CD4-positive, alpha-beta T cell treated with Interleukin-1 beta for 1 hour (primary cell): ENCODE measurements around the gene SLC13A4.
"Not testable (repeated sequence)": the region's sequence is repeated elsewhere in the genome, so short reads cannot be mapped to it uniquely, and the experiment has no call there.

ENCODE experiments used
- DNase-seq, 2 donors: peaks; one replicate each; pipeline ENCODE4 v3.0.0-alpha.2; 2020 to 2022

Gene SLC13A4

DNA sequence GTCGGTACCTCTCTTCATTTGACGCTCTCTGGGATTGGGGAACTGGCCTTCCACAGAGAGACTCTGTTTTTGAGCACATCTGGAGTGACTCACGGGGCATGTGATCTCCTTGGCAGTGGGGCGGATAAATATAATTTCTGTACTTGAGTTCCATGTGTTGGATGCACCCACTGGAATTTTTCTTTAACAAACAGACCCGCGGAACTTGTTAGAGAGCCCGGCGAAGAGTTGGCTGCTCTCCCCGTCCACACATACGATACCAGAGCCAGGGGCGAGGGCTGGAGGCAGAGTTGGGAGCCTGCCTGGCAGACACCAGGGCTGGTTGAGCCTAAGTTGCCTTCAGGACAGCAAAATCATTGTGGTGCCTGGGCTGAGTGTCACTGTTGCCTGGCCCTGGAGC, 20.8 kb upstream of the SLC13A4 start, which contains the start of gene FAM180A:
FAM180A (minus strand) TSS at position 44 of the 400 bp plus-strand sequence. CDS start 233 bp downstream, outside the sequence.
- no peak for DNase-seq

DNA sequence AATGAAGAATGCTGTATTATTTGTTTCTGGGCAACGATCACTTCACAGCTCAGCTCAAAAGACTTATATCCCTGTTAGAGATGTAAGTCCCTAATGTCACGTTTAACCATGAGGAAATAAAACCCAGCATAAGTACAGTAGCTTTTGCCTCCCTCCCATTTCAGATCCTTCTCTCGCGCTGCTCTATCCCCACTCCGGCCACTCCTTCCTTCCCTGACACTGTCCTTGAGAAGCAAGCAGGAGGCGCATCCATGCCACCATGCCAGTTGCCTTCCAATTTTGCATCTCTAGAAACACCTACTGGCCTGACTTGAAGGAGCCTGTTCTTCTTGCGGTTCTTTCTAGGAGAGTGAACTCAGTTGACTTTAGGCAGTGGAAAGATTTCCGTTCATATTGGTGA, 19.4 kb upstream of the SLC13A4 start:
- DNase-seq = no peak

- DNase-seq = no peak
Measured at GRCh38 chr7:135745703-135746312, 17.8 kb upstream of the SLC13A4 start.

GRCh38 chr7:135744938-135745702, 17.1 kb upstream of the SLC13A4 start:
- DNase-seq = no peak

DNA sequence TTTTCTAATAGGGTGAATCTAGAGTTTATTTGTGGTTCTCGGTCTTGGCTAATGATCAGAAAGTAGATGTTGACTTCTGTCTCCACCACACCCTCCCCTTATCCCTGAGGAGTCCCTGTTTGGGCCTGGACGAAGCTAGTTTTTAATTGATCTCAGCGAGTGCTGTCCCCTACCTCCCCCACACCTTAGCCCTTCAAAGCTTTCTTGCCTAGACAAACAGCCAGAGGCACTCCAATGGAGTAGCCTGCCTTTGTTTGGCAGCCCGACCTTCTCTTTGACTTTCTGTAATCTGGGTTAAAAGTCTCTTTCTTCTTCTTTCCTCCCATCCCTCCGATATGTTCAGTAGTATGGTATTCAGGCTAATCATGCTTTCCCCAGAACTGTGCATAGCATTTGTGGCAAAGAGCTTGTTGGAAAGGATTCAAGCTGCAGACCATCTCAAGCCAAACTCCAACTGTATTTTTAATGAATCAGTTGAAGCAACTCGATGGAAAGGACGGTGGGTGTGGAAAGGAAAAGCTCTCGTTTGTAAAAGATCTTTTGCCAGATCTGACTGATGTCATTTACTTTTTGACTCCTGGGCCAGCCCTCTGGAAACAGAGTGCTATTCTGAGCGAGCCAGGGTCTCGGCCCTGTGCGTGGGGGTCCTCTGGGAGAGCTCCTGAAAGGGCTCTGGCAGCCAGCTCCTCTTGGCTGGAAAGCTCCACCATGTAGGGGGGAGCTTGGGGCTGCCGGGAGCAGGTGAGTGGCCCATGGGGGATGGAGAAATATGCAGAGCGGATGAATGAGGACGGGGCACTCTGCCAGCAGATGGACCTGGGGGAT, 16.1 kb upstream of the SLC13A4 start:
- no peak for DNase-seq

DNA sequence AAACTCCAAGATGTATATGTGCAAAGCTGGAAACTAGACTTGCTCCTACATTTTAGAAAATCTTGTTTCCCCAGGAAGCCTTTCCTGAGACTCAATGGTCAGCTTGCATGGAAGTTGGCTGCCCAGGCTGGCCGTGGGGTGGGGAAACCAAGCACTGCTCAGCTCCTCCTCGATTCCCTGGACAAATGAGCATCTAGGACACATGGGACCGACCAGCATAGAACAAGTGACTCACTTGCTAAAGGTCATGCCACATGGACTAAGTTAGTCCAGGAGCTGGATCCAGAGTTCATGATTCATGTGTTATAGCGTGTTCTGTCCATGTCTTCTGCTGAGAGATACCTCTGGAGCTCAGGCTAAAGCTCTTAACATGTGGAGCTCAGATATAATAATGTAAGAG, 14.4 kb upstream of the SLC13A4 start:
- no peak for DNase-seq

DNA sequence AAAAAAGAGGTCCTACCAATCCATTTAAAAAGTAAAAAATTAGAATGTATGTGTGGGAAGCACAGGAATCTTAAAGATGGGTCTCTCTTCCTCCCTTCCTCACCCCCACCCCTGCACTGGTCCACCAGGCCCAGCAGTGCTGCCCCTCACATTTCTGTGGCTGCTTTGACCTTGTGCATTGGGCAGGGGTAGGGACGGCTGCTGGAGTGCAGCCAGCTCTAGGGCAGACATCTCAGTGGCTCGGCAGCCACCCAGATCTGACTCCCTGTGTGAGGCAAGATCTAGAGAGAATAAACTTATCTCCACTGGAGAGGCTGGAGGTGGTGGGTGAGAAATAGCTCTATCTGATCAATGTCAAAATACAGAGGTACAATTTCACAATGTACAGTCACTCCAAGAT, 13.9 kb upstream of the SLC13A4 start:
- DNase-seq = no peak

GRCh38 chr7:135740889-135741288, 12.9 kb upstream of the SLC13A4 start:
- DNase-seq = no peak

- DNase-seq = not testable (repeated sequence)
Measured at GRCh38 chr7:135737306-135737647, 9.3 kb upstream of the SLC13A4 start.

DNA sequence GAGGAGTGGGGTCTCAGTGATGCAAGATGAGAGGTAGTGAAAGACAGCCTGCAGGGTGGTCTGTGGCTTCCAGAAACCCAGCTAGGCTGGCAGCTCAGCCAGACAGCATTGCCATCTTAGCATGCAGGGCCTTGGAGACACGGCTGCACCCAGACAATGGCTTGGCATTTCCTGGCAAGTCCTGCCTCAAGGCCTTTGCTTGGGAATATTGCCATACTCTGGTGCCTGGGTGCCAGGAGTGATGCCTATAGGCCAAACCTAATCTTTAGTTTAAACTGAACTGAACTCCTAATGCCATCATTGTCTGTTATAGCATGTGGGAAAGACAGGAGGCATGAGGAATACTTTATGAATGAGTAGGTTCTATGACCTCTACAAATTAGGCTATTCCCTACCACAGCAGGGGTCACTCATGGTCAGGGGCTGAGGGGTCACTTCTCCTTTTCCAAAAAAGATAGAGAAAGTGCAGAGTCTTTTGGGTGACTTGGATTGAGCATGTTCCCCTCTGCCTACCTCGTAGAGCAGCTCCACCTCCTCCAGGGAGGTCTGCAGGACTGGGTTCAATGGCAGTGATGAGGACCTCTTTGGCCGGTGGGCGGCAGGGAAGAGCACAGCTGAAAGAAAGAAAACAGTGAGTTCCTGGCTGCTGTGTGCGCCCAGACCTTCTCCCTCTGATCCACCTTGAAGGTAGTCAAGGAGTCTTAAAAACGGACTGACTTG, 8.8 kb upstream of the SLC13A4 start:
- no peak for DNase-seq

DNA sequence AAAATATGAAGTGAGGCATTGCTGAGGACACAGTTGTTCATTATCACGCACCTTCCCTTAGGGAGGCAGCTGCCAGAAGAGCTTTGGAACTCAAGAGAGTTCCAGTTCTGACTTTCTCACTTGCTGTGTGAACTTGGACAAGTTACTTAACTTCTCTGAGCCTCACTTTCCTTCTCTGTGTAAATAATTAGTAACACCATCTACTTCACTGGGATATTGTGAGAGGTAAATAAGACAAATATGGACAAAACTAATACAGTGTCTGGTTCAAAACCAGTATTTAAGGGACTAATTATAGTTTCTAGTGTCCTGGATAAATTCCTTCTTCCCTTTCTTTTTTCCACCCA, 6.3 kb upstream of the SLC13A4 start:
- DNase-seq = no peak

GRCh38 chr7:135733603-135734342, 5.8 kb upstream of the SLC13A4 start:
- DNase-seq = no peak

DNA sequence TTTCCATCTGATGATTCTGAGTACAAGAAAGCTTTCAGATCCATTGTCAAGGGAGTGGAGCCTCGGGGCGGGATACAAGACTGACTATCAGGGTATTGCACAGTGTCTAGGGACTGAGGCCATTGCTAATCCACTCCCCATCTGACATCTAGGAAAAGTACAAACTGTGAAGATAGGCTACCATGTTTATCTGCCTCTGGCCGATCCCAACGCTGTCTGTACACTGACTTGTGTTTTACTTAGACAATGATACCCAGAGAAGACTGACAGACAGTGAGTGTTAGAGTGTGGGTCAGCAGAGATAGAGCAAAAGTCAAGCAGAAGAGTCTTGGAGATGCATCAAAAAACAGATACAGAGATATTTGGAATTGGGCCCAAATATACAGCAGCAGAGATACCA, 3.1 kb upstream of the SLC13A4 start:
- DNase-seq = no peak

DNA sequence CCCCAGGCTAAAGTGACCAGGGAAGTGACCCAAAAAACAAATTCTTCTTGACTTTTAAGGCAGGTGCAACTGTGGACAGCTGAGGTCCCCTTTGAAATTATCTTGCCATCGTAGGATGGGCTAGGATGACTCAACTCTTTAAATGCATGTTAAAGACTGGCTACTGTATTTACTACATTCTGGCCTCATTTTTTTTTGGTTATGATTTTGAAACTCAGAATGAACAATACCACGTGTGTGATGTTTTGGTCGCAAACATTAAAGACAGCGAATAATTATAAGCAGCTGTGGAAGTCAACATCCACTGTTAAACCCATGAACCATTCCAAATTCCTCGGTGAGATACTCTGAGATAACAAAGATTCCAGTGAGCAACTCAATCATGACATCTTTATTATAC, 1.2 kb upstream of the SLC13A4 start:
- DNase-seq = no peak

- DNase-seq = no peak
Measured at GRCh38 chr7:135726911-135727673, 894 bp downstream of the SLC13A4 start.

GRCh38 chr7:135726276-135726788, 1.7 kb downstream of the SLC13A4 start:
- DNase-seq = no peak

DNA sequence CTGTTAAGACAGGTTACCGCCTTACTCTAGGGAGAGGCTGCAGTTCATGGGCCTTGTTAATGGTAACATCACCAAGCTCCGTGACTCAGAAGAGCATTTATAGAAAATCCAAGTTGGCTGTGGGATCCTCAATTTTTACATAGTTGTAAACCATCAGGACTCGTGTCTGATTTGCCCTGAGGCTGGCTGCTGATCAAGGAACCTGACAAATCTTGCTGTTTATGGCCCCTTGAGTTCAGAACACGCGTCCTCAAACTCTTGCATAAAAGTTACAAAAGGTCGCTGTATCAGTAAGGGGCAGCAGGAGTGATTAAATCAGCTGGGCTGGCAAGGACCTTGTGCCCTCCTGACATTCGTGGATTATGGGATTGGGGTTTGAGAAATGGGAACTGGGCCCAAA, 4.6 kb downstream of the SLC13A4 start:
- no peak for DNase-seq

DNA sequence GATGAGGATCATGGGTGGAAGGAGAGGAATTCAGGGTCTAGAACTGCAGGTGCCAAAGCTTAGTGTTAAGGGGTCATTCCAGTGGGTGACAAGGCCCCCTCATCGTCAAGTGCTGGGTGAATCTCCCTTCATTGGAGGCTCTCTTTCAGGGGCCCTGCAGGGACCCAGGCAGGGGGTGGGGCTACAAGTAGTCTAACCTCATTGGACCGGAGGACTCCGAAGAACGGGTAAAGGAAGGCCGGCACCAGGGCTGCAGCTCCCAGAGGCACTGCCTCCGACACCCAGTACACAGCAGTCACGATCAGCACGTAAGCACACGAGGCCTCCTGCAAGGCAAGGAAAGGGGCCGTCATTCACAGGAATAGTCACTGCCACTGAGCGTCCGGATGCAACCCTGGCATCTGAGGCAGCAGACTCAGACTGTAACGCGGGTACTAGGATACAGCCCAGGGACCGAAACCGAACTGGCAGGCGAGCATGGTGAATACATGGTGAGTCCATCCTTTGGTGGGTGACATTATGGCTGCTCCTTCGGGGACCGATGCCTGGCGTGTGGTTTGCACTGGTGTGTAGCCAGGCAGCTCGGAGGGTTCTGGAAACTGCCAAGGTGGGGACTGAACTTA, 6.7 kb downstream of the SLC13A4 start:
- DNase-seq = no peak

DNA sequence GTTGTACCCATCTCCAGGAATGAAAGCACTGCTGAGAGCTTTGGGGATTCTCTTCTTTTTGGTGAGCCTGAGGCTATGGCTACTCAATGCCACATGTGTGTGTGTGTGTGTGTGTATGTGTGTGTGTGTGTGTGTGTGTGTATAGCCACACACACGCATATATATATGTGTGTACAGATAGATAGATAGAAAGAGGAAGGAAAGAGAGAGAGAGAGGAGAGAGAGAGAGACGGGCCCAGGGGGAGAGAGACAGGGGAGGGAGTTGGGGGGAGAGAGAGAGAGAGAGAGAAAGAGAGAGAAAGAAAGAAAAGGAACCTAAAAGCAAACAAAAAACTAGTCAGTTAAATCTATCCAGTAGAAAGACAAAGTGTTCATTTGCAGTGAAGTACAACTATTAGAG, 8.3 kb downstream of the SLC13A4 start:
- no peak for DNase-seq

DNA sequence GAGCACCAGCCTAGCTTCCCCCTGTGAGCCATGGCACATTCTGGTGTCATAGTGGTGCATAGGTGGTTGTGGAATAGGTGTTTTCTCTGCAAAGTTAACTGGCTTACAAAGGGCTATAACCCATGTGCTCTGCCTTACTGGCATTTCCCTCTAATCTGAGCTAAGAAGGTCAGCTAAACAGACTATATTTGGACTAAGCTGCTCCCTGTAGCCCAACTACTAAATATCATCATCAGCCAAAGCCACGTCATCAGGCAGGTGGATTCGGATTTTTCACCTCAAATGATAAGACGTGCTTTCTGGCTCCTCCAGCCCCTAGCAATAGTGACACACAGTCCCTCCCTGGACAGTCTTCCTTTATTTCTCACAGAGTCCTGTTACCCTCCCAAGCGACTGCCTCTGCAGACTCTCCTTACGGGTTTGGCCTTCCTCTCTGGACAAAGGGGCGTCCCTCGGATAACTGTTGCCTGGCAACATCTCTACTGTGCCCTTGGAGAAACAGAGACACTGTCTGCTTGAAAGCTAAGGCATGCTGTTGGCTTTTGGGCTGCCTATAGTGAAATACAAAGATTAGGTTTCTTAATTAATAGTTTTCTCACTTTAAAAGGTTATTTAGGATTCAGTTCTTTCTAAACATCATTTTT, 9.1 kb downstream of the SLC13A4 start:
- DNase-seq = no peak

- DNase-seq = no peak
Measured at GRCh38 chr7:135718219-135718618, 9.8 kb downstream of the SLC13A4 start.
